Mammary epithelial cell (primary cell): ENCODE data around the gene FOXL1.

ENCODE experiments used
- EZH2 ChIP-seq: IDR thresholded peaks from 2 replicates; pipeline ENCODE4 v1.6.1; 2012; ENCODE audit warnings: low read length, inconsistent platforms, borderline replicate concordance
- TF ChIP-seq, protein P1 (sequence below), 2 donors: IDR thresholded peaks in 1 of 2; conservative IDR thresholded peaks in 1 of 2; 2 replicates each; pipeline ENCODE4 v1.5.1; 2011 to 2012; ENCODE audit warnings: inconsistent platforms in 2 of 2, low read length in 2 of 2, mild to moderate bottlenecking in 2 of 2, control low read depth in 1 of 2, low read depth in 1 of 2; ENCODE audit not compliant: insufficient read depth in 1 of 2; ENCODE audit errors: extremely low read depth in 1 of 2

DNA sequence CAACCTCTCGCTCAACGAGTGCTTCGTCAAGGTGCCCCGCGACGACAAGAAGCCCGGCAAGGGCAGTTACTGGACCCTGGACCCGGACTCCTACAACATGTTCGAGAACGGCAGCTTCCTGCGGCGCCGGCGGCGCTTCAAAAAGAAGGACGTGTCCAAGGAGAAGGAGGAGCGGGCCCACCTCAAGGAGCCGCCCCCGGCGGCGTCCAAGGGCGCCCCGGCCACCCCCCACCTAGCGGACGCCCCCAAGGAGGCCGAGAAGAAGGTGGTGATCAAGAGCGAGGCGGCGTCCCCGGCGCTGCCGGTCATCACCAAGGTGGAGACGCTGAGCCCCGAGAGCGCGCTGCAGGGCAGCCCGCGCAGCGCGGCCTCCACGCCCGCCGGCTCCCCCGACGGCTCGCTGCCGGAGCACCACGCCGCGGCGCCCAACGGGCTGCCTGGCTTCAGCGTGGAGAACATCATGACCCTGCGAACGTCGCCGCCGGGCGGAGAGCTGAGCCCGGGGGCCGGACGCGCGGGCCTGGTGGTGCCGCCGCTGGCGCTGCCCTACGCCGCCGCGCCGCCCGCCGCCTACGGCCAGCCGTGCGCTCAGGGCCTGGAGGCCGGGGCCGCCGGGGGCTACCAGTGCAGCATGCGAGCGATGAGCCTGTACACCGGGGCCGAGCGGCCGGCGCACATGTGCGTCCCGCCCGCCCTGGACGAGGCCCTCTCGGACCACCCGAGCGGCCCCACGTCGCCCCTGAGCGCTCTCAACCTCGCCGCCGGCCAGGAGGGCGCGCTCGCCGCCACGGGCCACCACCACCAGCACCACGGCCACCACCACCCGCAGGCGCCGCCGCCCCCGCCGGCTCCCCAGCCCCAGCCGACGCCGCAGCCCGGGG, 10.4 kb upstream of the FOXL1 start:
- TF ChIP-seq, protein P1, sequence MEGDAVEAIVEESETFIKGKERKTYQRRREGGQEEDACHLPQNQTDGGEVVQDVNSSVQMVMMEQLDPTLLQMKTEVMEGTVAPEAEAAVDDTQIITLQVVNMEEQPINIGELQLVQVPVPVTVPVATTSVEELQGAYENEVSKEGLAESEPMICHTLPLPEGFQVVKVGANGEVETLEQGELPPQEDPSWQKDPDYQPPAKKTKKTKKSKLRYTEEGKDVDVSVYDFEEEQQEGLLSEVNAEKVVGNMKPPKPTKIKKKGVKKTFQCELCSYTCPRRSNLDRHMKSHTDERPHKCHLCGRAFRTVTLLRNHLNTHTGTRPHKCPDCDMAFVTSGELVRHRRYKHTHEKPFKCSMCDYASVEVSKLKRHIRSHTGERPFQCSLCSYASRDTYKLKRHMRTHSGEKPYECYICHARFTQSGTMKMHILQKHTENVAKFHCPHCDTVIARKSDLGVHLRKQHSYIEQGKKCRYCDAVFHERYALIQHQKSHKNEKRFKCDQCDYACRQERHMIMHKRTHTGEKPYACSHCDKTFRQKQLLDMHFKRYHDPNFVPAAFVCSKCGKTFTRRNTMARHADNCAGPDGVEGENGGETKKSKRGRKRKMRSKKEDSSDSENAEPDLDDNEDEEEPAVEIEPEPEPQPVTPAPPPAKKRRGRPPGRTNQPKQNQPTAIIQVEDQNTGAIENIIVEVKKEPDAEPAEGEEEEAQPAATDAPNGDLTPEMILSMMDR (conservative IDR thresholded peaks at IDR 0.05 in 1 of 2, IDR thresholded peaks at IDR 0.05 in 1 of 2; ENCODE audit: extremely low read depth in 1 of 2, insufficient read depth in 1 of 2, low read depth in 1 of 2, low read length in 2 of 2), result no peak
- TF ChIP-seq EZH2, result no peak
